ENCODE data around the gene PHLPP2.

Gene PHLPP2

DNA sequence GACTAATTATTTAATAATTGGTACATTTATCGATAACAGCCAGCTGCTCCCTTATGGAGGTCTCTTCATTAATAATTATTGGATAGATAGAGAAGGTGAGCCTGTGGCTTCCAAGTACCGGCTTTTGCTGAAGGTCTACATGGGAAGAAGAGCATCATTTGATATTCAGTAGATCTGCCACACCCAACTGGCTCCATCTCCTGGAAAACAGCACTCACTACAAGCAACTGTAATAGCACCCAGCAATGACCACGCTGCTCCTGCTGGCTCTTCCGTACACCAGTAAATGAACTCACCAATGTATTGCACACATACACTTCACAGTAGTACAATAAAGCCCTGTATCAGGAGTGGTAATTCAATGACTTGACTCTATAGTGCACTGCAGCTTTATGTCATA, 79.1 kb downstream of the PHLPP2 start:
- H3K36me3 ChIP-seq (ENCODE audit: control insufficient read depth, insufficient read depth, low read length): peaks cover 9% of the 10 kb centered on the region
- H3K4me1 ChIP-seq (ENCODE audit: control insufficient read depth, insufficient read depth, low read length): no peaks in the 10 kb centered on the region
- no peaks in the 10 kb centered on the region for H3K27me3 ChIP-seq (ENCODE audit: control insufficient read depth, insufficient read depth, low read length)
- no peak overlapping the region for H3K4me3 ChIP-seq (ENCODE audit: low read length)
- WGBS (ENCODE audit: insufficient coverage, insufficient read length): no CpG with 5 or more reads among the region's 4 CpGs
- H3K9me3 ChIP-seq (ENCODE audit: control insufficient read depth, insufficient read depth, low read length): no peaks in the 10 kb centered on the region
- peak; percentile 20 for DNase-seq (ENCODE audit: low read depth, low spot score)
- no peak overlapping the region for H3K27ac ChIP-seq (ENCODE audit: low read length)

GRCh38 chr16:71637398-71637797, 87.1 kb downstream of the PHLPP2 start:
- no CpG with 5 or more reads among the region's 3 CpGs for WGBS (ENCODE audit: insufficient coverage, insufficient read length)
- Histone ChIP-seq H3K27ac (ENCODE audit: low read length) (no peak overlapping the region), H3K4me3 (ENCODE audit: low read length) (no peak overlapping the region), H3K36me3 (ENCODE audit: control insufficient read depth, insufficient read depth, low read length) (peaks cover 8% of the 10 kb centered on the region), H3K4me1 (ENCODE audit: control insufficient read depth, insufficient read depth, low read length) (peaks cover 5% of the 10 kb centered on the region; the same call in 1 of the 2 replicates), H3K27me3 (ENCODE audit: control insufficient read depth, insufficient read depth, low read length) (no peaks in the 10 kb centered on the region), H3K9me3 (ENCODE audit: control insufficient read depth, insufficient read depth, low read length) (no peaks in the 10 kb centered on the region)
- DNase-seq (ENCODE audit: low read depth, low spot score): peak; percentile 22

GRCh38 chr16:71635632-71636031, 88.9 kb downstream of the PHLPP2 start:
- Histone ChIP-seq H3K4me3 (ENCODE audit: low read length) (no peak overlapping the region), H3K27ac (ENCODE audit: low read length) (no peak overlapping the region), H3K27me3 (ENCODE audit: control insufficient read depth, insufficient read depth, low read length) (no peaks in the 10 kb centered on the region), H3K36me3 (ENCODE audit: control insufficient read depth, insufficient read depth, low read length) (peaks cover 11% of the 10 kb centered on the region), H3K4me1 (ENCODE audit: control insufficient read depth, insufficient read depth, low read length) (peaks cover 5% of the 10 kb centered on the region; the same call in 1 of the 2 replicates), H3K9me3 (ENCODE audit: control insufficient read depth, insufficient read depth, low read length) (no peaks in the 10 kb centered on the region)
- WGBS (ENCODE audit: insufficient coverage, insufficient read length): no CpG with 5 or more reads among the region's 2 CpGs
- DNase-seq (ENCODE audit: low read depth, low spot score): no peak

DNA sequence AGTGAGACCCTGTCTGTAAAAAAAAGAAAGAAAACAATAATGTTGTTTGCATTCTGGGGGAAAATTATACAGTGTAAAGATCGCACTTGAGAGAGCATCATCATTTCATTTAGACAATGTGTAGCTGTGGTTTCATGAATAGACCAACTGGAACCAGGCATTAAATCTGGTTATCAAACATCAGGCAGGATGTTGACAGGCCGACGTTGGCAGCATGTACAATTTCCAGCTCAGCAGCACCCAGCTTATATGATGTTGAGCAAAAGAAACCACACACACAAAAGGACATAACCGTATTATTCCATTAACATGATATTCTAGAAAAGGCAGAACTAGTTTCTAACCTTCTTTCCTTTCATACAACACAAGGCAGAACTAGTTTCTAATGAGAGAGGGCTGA, 92.7 kb downstream of the PHLPP2 start:
- no peak overlapping the region for H3K27ac ChIP-seq (ENCODE audit: low read length)

GRCh38 chr16:71630808-71631207, 93.7 kb downstream of the PHLPP2 start:
- H3K27ac ChIP-seq (ENCODE audit: low read length): no peak overlapping the region
- WGBS (ENCODE audit: insufficient coverage, insufficient read length): no CpG with 5 or more reads among the region's 4 CpGs
- no peak for DNase-seq (ENCODE audit: low read depth, low spot score)
- peaks cover 4% of the 10 kb centered on the region for H3K4me1 ChIP-seq (ENCODE audit: control insufficient read depth, insufficient read depth, low read length)
- H3K9me3 ChIP-seq (ENCODE audit: control insufficient read depth, insufficient read depth, low read length): no peaks in the 10 kb centered on the region
- no peak overlapping the region for H3K4me3 ChIP-seq (ENCODE audit: low read length)
- H3K36me3 ChIP-seq (ENCODE audit: control insufficient read depth, insufficient read depth, low read length): peaks cover 15% of the 10 kb centered on the region
- H3K27me3 ChIP-seq (ENCODE audit: control insufficient read depth, insufficient read depth, low read length): no peaks in the 10 kb centered on the region

More for the DNA sequence above, 92.7 kb downstream of the PHLPP2 start:
- Histone ChIP-seq H3K36me3 (ENCODE audit: control insufficient read depth, insufficient read depth, low read length) (peaks cover 15% of the 10 kb centered on the region), H3K4me3 (ENCODE audit: low read length) (no peak overlapping the region), H3K27me3 (ENCODE audit: control insufficient read depth, insufficient read depth, low read length) (no peaks in the 10 kb centered on the region), H3K9me3 (ENCODE audit: control insufficient read depth, insufficient read depth, low read length) (no peaks in the 10 kb centered on the region), H3K4me1 (ENCODE audit: control insufficient read depth, insufficient read depth, low read length) (peaks cover 4% of the 10 kb centered on the region)
- no peak for DNase-seq (ENCODE audit: low read depth, low spot score)
- no CpG with 5 or more reads among the region's 4 CpGs for WGBS (ENCODE audit: insufficient coverage, insufficient read length)

DNA sequence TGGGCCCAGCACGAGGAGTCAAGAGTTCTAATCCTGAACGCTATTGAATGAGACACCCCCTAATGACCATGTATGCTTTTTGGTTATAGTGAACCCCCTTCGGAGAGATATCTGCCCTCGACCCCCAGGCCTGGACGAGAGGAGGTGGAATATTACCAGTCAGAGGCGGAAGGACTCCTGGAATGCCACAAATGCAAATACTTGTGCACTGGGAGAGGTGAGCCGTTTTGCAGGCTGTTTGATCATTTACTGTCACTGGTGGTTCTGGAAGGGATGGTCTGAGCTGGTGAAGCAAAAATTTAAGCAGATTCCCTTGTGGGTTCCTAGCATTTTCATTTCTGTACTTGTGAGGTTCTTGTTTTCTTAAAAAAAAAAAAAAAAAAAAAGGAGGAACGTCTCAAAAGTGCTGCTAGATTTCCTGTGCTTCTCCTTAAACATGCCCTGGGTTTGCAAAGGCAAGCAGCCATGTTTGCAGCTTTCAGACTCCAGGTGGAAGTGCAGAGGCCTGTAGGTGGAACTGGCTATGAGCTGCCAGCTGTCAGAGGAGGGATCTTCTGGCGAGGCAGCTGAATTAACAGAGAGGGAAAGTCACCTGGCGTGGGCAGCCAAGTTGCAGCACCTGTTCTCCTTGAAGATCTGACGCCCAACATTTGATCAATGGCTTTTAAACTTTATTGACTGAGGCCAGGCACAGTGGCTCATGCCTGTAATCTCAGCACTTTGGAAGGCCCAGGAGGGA, 95.1 kb downstream of the PHLPP2 start:
- Histone ChIP-seq H3K4me3 (ENCODE audit: low read length) (no peak overlapping the region), H3K9me3 (ENCODE audit: control insufficient read depth, insufficient read depth, low read length) (no peaks in the 10 kb centered on the region), H3K4me1 (ENCODE audit: control insufficient read depth, insufficient read depth, low read length) (peaks cover 7% of the 10 kb centered on the region), H3K27me3 (ENCODE audit: control insufficient read depth, insufficient read depth, low read length) (no peaks in the 10 kb centered on the region), H3K27ac (ENCODE audit: low read length) (no peak overlapping the region), H3K36me3 (ENCODE audit: control insufficient read depth, insufficient read depth, low read length) (peaks cover 13% of the 10 kb centered on the region)
- no CpG with 5 or more reads among the region's 11 CpGs for WGBS (ENCODE audit: insufficient coverage, insufficient read length)
- DNase-seq (ENCODE audit: low read depth, low spot score): no peak

- H3K27ac ChIP-seq (ENCODE audit: low read length): no peak overlapping the region
These were observed 95.7 kb downstream of the PHLPP2 start for GRCh38 chr16:71628810-71629209.

DNA sequence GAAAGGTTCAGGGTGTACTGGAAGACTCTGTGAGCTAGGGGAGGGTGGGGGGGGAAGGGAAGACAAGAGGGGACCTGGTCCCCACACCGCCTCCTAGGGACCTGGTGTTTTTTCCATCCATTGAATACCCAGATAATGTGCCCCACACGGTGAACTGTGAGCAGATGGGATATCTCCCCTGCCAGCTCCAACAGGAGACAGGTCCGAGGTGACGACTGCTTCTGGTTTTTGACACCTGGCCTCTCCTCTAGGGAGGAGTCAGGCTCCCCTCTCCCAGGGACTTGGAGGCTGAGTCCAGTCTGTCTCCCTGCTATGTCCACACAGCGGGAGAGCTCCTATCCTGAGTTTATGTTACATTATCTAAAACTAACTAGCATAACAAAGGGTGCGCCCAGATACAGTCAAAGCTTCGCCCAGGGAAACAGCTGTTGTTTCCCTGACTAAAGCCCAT, 96.7 kb downstream of the PHLPP2 start:
- 0 out of 2 replicates have a peak, but pooled peaks cover 7% of the 10 kb centered on the region for H3K36me3 ChIP-seq (ENCODE audit: control insufficient read depth, insufficient read depth, low read length)
- no CpG with 5 or more reads among the region's 7 CpGs for WGBS (ENCODE audit: insufficient coverage, insufficient read length)
- H3K27me3 ChIP-seq (ENCODE audit: control insufficient read depth, insufficient read depth, low read length): no peaks in the 10 kb centered on the region

More at GRCh38 chr16:71628810-71629209, 95.7 kb downstream of the PHLPP2 start:
- no CpG with 5 or more reads among the region's 5 CpGs for WGBS (ENCODE audit: insufficient coverage, insufficient read length)
- H3K36me3 ChIP-seq (ENCODE audit: control insufficient read depth, insufficient read depth, low read length): peaks cover 7% of the 10 kb centered on the region
- peaks cover 7% of the 10 kb centered on the region for H3K4me1 ChIP-seq (ENCODE audit: control insufficient read depth, insufficient read depth, low read length)
- H3K4me3 ChIP-seq (ENCODE audit: low read length): no peak overlapping the region
- DNase-seq (ENCODE audit: low read depth, low spot score): no peak
- no peaks in the 10 kb centered on the region for H3K9me3 ChIP-seq (ENCODE audit: control insufficient read depth, insufficient read depth, low read length)
- no peaks in the 10 kb centered on the region for H3K27me3 ChIP-seq (ENCODE audit: control insufficient read depth, insufficient read depth, low read length)

GRCh38 chr16:71626858-71627213, 97.7 kb downstream of the PHLPP2 start:
- DNase-seq (ENCODE audit: low read depth, low spot score): peak; percentile 22
- H3K4me3 ChIP-seq (ENCODE audit: low read length): peak overlapping the region; percentile 69
- no peak overlapping the region for H3K27ac ChIP-seq (ENCODE audit: low read length)

More for the DNA sequence above, 96.7 kb downstream of the PHLPP2 start:
- Histone ChIP-seq H3K4me3 (ENCODE audit: low read length) (no peak overlapping the region), H3K4me1 (ENCODE audit: control insufficient read depth, insufficient read depth, low read length) (peaks cover 7% of the 10 kb centered on the region), H3K9me3 (ENCODE audit: control insufficient read depth, insufficient read depth, low read length) (no peaks in the 10 kb centered on the region), H3K27ac (ENCODE audit: low read length) (no peak overlapping the region)
- no peak for DNase-seq (ENCODE audit: low read depth, low spot score)

DNA sequence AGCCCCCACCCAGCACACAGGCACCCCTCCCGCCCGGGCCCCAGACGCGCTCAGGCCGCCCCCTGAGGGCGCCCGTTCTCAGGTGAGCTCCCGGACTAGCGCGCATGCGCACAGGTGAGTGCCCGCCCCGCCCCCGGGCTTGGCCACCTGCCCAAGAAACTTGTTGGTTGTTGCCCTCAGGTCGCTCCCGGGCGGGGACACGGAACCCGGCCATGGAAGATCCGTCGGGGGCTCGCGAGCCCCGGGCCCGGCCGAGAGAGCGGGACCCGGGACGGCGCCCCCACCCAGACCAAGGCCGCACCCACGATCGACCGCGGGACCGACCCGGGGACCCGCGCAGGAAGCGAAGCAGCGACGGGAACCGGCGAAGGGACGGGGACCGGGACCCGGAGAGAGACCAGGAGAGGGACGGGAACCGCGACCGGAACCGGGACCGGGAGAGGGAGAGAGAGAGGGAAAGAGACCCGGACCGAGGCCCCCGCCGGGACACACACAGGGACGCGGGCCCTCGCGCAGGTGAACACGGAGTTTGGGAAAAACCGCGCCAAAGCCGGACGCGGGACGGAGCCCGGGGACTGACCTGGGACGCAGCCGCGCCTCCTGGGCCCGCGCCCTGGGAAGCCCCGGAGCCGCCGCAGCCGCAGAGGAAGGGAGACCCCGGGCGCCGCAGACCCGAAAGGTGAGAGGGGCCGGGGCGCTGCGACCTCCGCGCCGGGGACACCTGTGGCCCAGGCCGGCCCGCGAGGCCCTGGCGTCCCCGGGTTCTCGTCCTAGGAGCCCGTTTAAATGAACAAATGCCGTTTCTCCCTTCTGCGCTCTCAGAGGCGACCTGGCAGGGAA, 98.3 kb downstream of the PHLPP2 start, which contains the start of gene MARVELD3:
TSS of gene MARVELD3 (plus strand) at position 167 of the 840 bp plus-strand sequence. CDS start at position 213, 46 bp downstream.
- Histone ChIP-seq H3K27ac (ENCODE audit: low read length) (no peak within 1 kb of the TSS), H3K9me3 (ENCODE audit: control insufficient read depth, insufficient read depth, low read length) (no peaks in the 10 kb centered on the region), H3K27me3 (ENCODE audit: control insufficient read depth, insufficient read depth, low read length) (no peaks in the 10 kb centered on the region), H3K4me3 (ENCODE audit: low read length) (peak within 1 kb of the TSS; percentile 69), H3K4me1 (ENCODE audit: control insufficient read depth, insufficient read depth, low read length) (peaks cover 7% of the 10 kb centered on the region), H3K36me3 (ENCODE audit: control insufficient read depth, insufficient read depth, low read length) (0 out of 2 replicates have a peak, but pooled peaks cover 4% of the 10 kb centered on the region)
- peak; percentile 67 for DNase-seq (ENCODE audit: low read depth, low spot score)
- no CpG with 5 or more reads among the region's 98 CpGs for WGBS (ENCODE audit: insufficient coverage, insufficient read length)

More at GRCh38 chr16:71626858-71627213, 97.7 kb downstream of the PHLPP2 start:
- WGBS (ENCODE audit: insufficient coverage, insufficient read length): no CpG with 5 or more reads among the region's 13 CpGs
- Histone ChIP-seq H3K27me3 (ENCODE audit: control insufficient read depth, insufficient read depth, low read length) (no peaks in the 10 kb centered on the region), H3K36me3 (ENCODE audit: control insufficient read depth, insufficient read depth, low read length) (0 out of 2 replicates have a peak, but pooled peaks cover 6% of the 10 kb centered on the region), H3K9me3 (ENCODE audit: control insufficient read depth, insufficient read depth, low read length) (no peaks in the 10 kb centered on the region), H3K4me1 (ENCODE audit: control insufficient read depth, insufficient read depth, low read length) (peaks cover 7% of the 10 kb centered on the region)

Data from iPS DF 6.9 (cell line).